HEK293T (cell line): ENCODE measurements around the gene SLC1A5.

Experiments used
- CTCF ChIA-PET: fragments of 350-600 bp; formaldehyde crosslinking; extraction: SDS; loops from one replicate; lab custom pipeline; 2021; ENCODE audit warnings: antibody characterized with exemption, inconsistent platforms; lab: Yijun Ruan, JAX
- POLR2A ChIA-PET: fragments of 350-600 bp; formaldehyde crosslinking; extraction: SDS; loops from one replicate; lab custom pipeline; 2020; ENCODE audit warnings: antibody characterized with exemption, inconsistent platforms; lab: Yijun Ruan, JAX
- DNase-seq: peaks from one replicate; pipeline ENCODE4 v3.0.0; 2012; ENCODE audit warnings: mixed read lengths; ENCODE audit errors: extremely low spot score
- ARNT ChIP-seq: fragments of 450-650 bp; IDR thresholded peaks from 2 replicates; pipeline ENCODE4 v1.6.1; 2017; ENCODE audit warnings: mild to moderate bottlenecking
- BHLHE40 ChIP-seq: fragments of 450-650 bp; IDR thresholded peaks from 2 replicates; pipeline ENCODE4 v1.6.1; 2016; ENCODE audit warnings: mild to moderate bottlenecking, moderate library complexity, borderline replicate concordance
- CTBP1 ChIP-seq: fragments of 450-650 bp; IDR thresholded peaks from 2 replicates; pipeline ENCODE4 v1.6.1; 2016; ENCODE audit warnings: borderline replicate concordance
- ELF4 ChIP-seq: fragments of 450-650 bp; IDR thresholded peaks from 2 replicates; pipeline ENCODE4 v1.6.1; 2017; ENCODE audit warnings: antibody characterized with exemption
- FOXA1 ChIP-seq: fragments of 450-650 bp; IDR thresholded peaks from 2 replicates; pipeline ENCODE4 v1.6.1; 2016; ENCODE audit warnings: mild to moderate bottlenecking
- FOXK2 ChIP-seq: fragments of 450-650 bp; IDR thresholded peaks from 2 replicates; pipeline ENCODE4 v1.6.1; 2016; ENCODE audit warnings: mild to moderate bottlenecking
- FOXM1 ChIP-seq: fragments of 450-650 bp; IDR thresholded peaks from 2 replicates; pipeline ENCODE4 v1.6.1; 2017; ENCODE audit warnings: mild to moderate bottlenecking, borderline replicate concordance
- HDGF ChIP-seq: fragments of 450-650 bp; IDR thresholded peaks from 2 replicates; pipeline ENCODE4 v1.6.1; 2017; ENCODE audit warnings: antibody characterized with exemption, borderline replicate concordance
- L3MBTL2 ChIP-seq: fragments of 450-650 bp; conservative IDR thresholded peaks from 2 replicates; pipeline ENCODE4 v1.6.1; 2016; ENCODE audit warnings: mild to moderate bottlenecking
- LEF1 ChIP-seq: fragments of 450-650 bp; IDR thresholded peaks from 2 replicates; pipeline ENCODE4 v1.6.1; 2017; ENCODE audit warnings: mild to moderate bottlenecking, borderline replicate concordance
- NFRKB ChIP-seq: fragments of 450-650 bp; IDR thresholded peaks from 2 replicates; pipeline ENCODE4 v1.6.1; 2016; ENCODE audit warnings: mild to moderate bottlenecking, moderate library complexity
- PKNOX1 ChIP-seq: fragments of 450-650 bp; IDR thresholded peaks from 2 replicates; pipeline ENCODE4 v1.6.1; 2016
- SP1 ChIP-seq: fragments of 450-650 bp; IDR thresholded peaks from 2 replicates; pipeline ENCODE4 v1.6.1; 2017
- SUZ12 ChIP-seq: fragments of 450-650 bp; IDR thresholded peaks from 2 replicates; pipeline ENCODE4 v1.6.1; 2016; ENCODE audit warnings: mild to moderate bottlenecking
- TARDBP ChIP-seq: fragments of 450-650 bp; IDR thresholded peaks from 2 replicates; pipeline ENCODE4 v1.6.1; 2016
- ZNF384 ChIP-seq: fragments of 450-650 bp; IDR thresholded peaks from 2 replicates; pipeline ENCODE4 v1.6.1; 2016

The SLC1A5 gene

GRCh38 chr19:46753420-46754155, 34.8 kb downstream of the SLC1A5 start:
- peak; percentile 61 for DNase-seq
- TF ChIP-seq CTBP1 (no peak), NFRKB (no peak)
- ChIA-PET CTCF (interaction anchor here (0.7 to 1.6 kb wide), 5 partner anchors 12 to 335 kb away, joined by 3 to 9 read pairs (median 4); no protein-coding TSS in a partner anchor), POLR2A (interaction anchor here (0.7 to 1.1 kb wide), 3 partner anchors 35 to 88 kb away, joined by 3 to 5 read pairs (median 3); partner anchors contain the start of gene SLC1A5)

- peak; percentile 64 for DNase-seq
- TF ChIP-seq SUZ12 = no peak
- ChIA-PET CTCF (no interaction called here), POLR2A (no interaction called here)
Measured at GRCh38 chr19:46748325-46749109, 39.9 kb downstream of the SLC1A5 start.

- ChIA-PET POLR2A (no interaction called here), CTCF (no interaction called here)
- no peak for TF ChIP-seq FOXK2
- TF ChIP-seq ARNT = peak; percentile 39; the same call in 1 of the 2 replicates
- DNase-seq = peak; percentile 92
Measured at GRCh38 chr19:46746281-46747057, 41.9 kb downstream of the SLC1A5 start, which contains the start of gene STRN4. Gene STRN4 (minus strand): TSS chr19:46746450. CDS start chr19:46746430, 20 bp downstream.

GRCh38 chr19:46745521-46746280, 42.7 kb downstream of the SLC1A5 start, which contains the start of gene FKRP:
Gene FKRP (plus strand): TSS chr19:46746057. CDS start chr19:46755451, 9,394 bp downstream.
- POLR2A ChIA-PET = no interaction called here
- DNase-seq = peak; percentile 63
- CTCF ChIA-PET = no interaction called here
- no peak for TF ChIP-seq ELF4
- TF ChIP-seq TARDBP = no peak
- TF ChIP-seq ZNF384 = no peak
- no peak for TF ChIP-seq LEF1
- no peak for TF ChIP-seq BHLHE40
- no peak for TF ChIP-seq L3MBTL2
- no peak for TF ChIP-seq PKNOX1
- TF ChIP-seq SP1 = no peak
- no peak for TF ChIP-seq FOXK2
- no peak for TF ChIP-seq ARNT
- TF ChIP-seq HDGF = no peak
- TF ChIP-seq FOXM1 = no peak
- no peak for TF ChIP-seq NFRKB
- TF ChIP-seq FOXA1 = no peak
- TF ChIP-seq SUZ12 = no peak
- TF ChIP-seq CTBP1 = no peak

- CTCF ChIA-PET = no interaction called here
- TF ChIP-seq ZNF384 (no peak), ELF4 (no peak), FOXM1 (no peak), FOXK2 (no peak)
- POLR2A ChIA-PET = no interaction called here
- no peak for DNase-seq
Measured at GRCh38 chr19:46745030-46745429, 43.4 kb downstream of the SLC1A5 start.

GRCh38 chr19:46744005-46744691, 44.2 kb downstream of the SLC1A5 start:
- CTCF ChIA-PET = no interaction called here
- POLR2A ChIA-PET = interaction anchor here (0.5 kb wide), 1 partner anchor 685 kb away, joined by 3 read pairs; no protein-coding TSS in a partner anchor
- TF ChIP-seq HDGF = no peak
- TF ChIP-seq ELF4 = no peak
- TF ChIP-seq L3MBTL2 = no peak
- TF ChIP-seq LEF1 = no peak
- no peak for TF ChIP-seq BHLHE40
- DNase-seq = no peak

GRCh38 chr19:46742926-46743480, 45.4 kb downstream of the SLC1A5 start:
- POLR2A ChIA-PET = no interaction called here
- CTCF ChIA-PET = interaction anchor here (2.9 kb wide), 1 partner anchor 14 kb away, joined by 9 read pairs; no protein-coding TSS in a partner anchor
- TF ChIP-seq BHLHE40 = no peak
- no peak for TF ChIP-seq HDGF
- no peak for TF ChIP-seq SUZ12
- TF ChIP-seq TARDBP = no peak
- DNase-seq = no peak
